SU-DHL-6 (cell line): Measurements from ENCODE around the gene KCNMB2.

Experiments used
- CTCF ChIP-seq: fragments of 200-600 bp; sonication (generic); IDR thresholded peaks from one replicate; pipeline ENCODE4 v1.5.1; 2017; ENCODE audit warnings: antibody characterized with exemption, mild to moderate bottlenecking, low read length, moderate library complexity; ENCODE audit not compliant: insufficient read depth, poor library complexity, severe bottlenecking
- EZH2phosphoT487 ChIP-seq: fragments of 200-600 bp; sonication (generic), shearing (Covaris generic); conservative IDR thresholded peaks from 2 replicates; pipeline ENCODE4 v1.6.1; 2018; ENCODE audit warnings: mild to moderate bottlenecking, antibody characterized with exemption, low read length, moderate library complexity, mixed read lengths

GRCh38 chr3:178500631-178501030 lies 35.6 kb upstream of the KCNMB2 start:
- TF ChIP-seq CTCF (no peak), EZH2phosphoT487 (no peak)
